Measurements from ENCODE around the gene LRRC74A. TPM values are rescaled to one million over a fixed set of nuclear protein-coding genes. Genes with fewer than 3 reads are reported as not detected.
A peak's percentile ranks its signal among the peaks of the same experiment; 100 is the strongest.

The LRRC74A gene
- total RNA-seq, 2 donors from 2014 or later: not detected

GRCh38 chr14:76876076-76876475 is 49.9 kb downstream of the LRRC74A start:
- ATAC-seq (ENCODE audit: insufficient number of reproducible peaks, low FRiP score, low read depth): no peak

DNA sequence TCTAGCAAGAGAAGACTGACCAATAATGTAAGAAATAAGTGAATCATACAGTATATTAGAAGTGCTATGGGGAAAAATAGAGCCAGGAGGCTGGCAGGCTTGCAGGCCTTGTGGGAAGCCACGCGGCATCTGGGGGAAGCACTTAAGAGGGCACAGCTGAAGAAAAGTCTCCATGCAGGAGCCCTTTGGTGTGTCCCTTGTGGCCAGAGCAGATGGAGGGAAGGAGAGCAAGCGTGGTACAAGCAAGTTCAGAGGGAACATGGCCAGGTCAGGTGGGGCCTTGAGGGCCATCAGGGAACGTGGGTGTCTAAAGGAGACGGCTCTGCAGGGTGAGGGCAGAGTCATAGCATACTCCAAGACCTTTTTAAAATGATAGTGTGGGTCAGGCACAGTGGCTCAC is 51.7 kb downstream of the LRRC74A start:
- no peak for ATAC-seq (ENCODE audit: insufficient number of reproducible peaks, low FRiP score, low read depth)
- H3K36me3 ChIP-seq: no peaks in the 10 kb centered on the region
- H3K9me3 ChIP-seq: no peaks in the 10 kb centered on the region
- H3K27ac ChIP-seq: no peak overlapping the region
- H3K27me3 ChIP-seq (replicated peaks; ENCODE audit: insufficient read depth): no peaks in the 10 kb centered on the region
- no peak for DNase-seq (ENCODE audit: low spot score)
- TF ChIP-seq, protein P1, sequence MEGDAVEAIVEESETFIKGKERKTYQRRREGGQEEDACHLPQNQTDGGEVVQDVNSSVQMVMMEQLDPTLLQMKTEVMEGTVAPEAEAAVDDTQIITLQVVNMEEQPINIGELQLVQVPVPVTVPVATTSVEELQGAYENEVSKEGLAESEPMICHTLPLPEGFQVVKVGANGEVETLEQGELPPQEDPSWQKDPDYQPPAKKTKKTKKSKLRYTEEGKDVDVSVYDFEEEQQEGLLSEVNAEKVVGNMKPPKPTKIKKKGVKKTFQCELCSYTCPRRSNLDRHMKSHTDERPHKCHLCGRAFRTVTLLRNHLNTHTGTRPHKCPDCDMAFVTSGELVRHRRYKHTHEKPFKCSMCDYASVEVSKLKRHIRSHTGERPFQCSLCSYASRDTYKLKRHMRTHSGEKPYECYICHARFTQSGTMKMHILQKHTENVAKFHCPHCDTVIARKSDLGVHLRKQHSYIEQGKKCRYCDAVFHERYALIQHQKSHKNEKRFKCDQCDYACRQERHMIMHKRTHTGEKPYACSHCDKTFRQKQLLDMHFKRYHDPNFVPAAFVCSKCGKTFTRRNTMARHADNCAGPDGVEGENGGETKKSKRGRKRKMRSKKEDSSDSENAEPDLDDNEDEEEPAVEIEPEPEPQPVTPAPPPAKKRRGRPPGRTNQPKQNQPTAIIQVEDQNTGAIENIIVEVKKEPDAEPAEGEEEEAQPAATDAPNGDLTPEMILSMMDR (IDR thresholded peaks at IDR 0.05): no peak
- H3K4me3 ChIP-seq: no peak overlapping the region
- no peaks in the 10 kb centered on the region for H3K4me1 ChIP-seq (ENCODE audit: control insufficient read depth in 1 of 2, low read depth in 2 of 2)

More at GRCh38 chr14:76876076-76876475, 49.9 kb downstream of the LRRC74A start:
- H3K27me3 ChIP-seq (replicated peaks; ENCODE audit: insufficient read depth): no peaks in the 10 kb centered on the region
- DNase-seq (ENCODE audit: low spot score): no peak
- no peaks in the 10 kb centered on the region for H3K9me3 ChIP-seq
- H3K27ac ChIP-seq: no peak overlapping the region
- H3K4me3 ChIP-seq: no peak overlapping the region
- H3K36me3 ChIP-seq: no peaks in the 10 kb centered on the region
- no peaks in the 10 kb centered on the region for H3K4me1 ChIP-seq (ENCODE audit: control insufficient read depth in 1 of 2, low read depth in 2 of 2)
- TF ChIP-seq, protein P1 (IDR thresholded peaks at IDR 0.05): peak; percentile 91

DNA sequence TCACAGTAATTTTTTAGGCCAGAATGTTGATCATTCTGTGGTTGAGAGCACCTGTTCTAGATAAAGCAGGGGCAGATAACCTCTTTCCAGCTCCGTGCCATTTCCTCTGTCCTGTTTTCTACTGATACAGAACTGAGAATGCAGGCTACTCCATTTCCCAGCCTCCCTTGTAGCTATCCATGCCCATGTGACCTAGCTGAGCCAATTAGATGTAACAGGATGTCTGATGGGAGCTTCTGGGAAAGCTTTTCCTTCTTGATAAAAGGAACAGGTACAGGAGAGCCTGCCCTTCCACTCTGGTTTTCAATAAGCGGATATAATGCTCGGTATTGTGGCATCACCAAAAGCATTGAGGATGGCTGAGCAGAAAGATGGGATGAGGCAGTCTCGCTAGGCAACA is 54.2 kb downstream of the LRRC74A start:
- Histone ChIP-seq H3K4me3 (no peak overlapping the region), H3K27ac (no peak overlapping the region), H3K9me3 (no peaks in the 10 kb centered on the region), H3K27me3 (replicated peaks; ENCODE audit: insufficient read depth) (no peaks in the 10 kb centered on the region), H3K36me3 (no peaks in the 10 kb centered on the region), H3K4me1 (ENCODE audit: control insufficient read depth in 1 of 2, low read depth in 2 of 2) (no peaks in the 10 kb centered on the region)
- no peak for DNase-seq (ENCODE audit: low spot score)
- TF ChIP-seq, protein P1 (IDR thresholded peaks at IDR 0.05): no peak
- ATAC-seq (ENCODE audit: insufficient number of reproducible peaks, low FRiP score, low read depth): no peak

DNA sequence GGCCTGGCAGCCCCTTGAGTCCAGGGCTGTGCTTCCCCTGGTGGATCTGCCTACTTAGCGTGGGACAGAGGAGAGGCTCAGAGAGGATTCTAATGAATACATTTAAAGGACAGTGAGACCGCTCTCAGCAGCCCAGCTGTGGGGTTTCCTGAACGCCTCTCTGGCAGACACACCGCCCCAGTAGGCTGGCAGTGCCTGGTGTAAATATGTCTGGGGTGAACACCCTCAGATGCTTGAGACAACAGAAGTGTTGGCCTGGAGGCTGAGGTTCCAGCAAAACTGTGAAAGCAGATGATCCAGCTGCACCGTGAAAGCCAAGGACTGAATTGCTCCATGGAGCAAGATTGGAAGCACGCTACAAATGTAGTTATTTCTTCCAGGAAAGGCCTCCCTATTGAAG is 55.1 kb downstream of the LRRC74A start:
- Histone ChIP-seq H3K36me3 (no peaks in the 10 kb centered on the region), H3K27me3 (replicated peaks; ENCODE audit: insufficient read depth) (no peaks in the 10 kb centered on the region), H3K9me3 (no peaks in the 10 kb centered on the region), H3K4me1 (ENCODE audit: control insufficient read depth in 1 of 2, low read depth in 2 of 2) (no peaks in the 10 kb centered on the region), H3K4me3 (no peak overlapping the region), H3K27ac (no peak overlapping the region)
- no peak for DNase-seq (ENCODE audit: low spot score)
- no peak for ATAC-seq (ENCODE audit: insufficient number of reproducible peaks, low FRiP score, low read depth)
- TF ChIP-seq, protein P1 (IDR thresholded peaks at IDR 0.05): no peak

- Histone ChIP-seq H3K4me1 (ENCODE audit: control insufficient read depth in 1 of 2, low read depth in 2 of 2) (no peaks in the 10 kb centered on the region), H3K27me3 (replicated peaks; ENCODE audit: insufficient read depth) (no peaks in the 10 kb centered on the region), H3K36me3 (no peaks in the 10 kb centered on the region), H3K9me3 (no peaks in the 10 kb centered on the region), H3K4me3 (no peak overlapping the region), H3K27ac (no peak overlapping the region)
- TF ChIP-seq, protein P1 (IDR thresholded peaks at IDR 0.05): no peak
- DNase-seq (ENCODE audit: low spot score) (no peak), ATAC-seq (ENCODE audit: insufficient number of reproducible peaks, low FRiP score, low read depth) (no peak)
These were observed 56.4 kb downstream of the LRRC74A start for GRCh38 chr14:76882651-76883050.

All from thoracic aorta (tissue), 2 donors.